IMR-90 (cell line): ENCODE measurements around the gene TRIM71.

ENCODE experiments used
- CEBPB ChIP-seq: IDR thresholded peaks from 2 replicates; pipeline ENCODE4 v1.6.1; 2012; ENCODE audit warnings: low read depth, low read length, improper control_type of control experiment
- CHD1 ChIP-seq: IDR thresholded peaks from 2 replicates; pipeline ENCODE4 v1.6.1; 2012; ENCODE audit warnings: low read depth, low read length, improper control_type of control experiment
- CTCF ChIP-seq: conservative IDR thresholded peaks from 2 replicates; pipeline ENCODE4 v1.5.1; 2012; ENCODE audit warnings: mild to moderate bottlenecking, low read depth, low read length, improper control_type of control experiment
- FOS ChIP-seq: fragments of 150-350 bp; IDR thresholded peaks from 2 replicates; pipeline ENCODE4 v1.6.1; 2016; ENCODE audit warnings: low read depth, low read length
- POLR2A ChIP-seq: IDR thresholded peaks from 2 replicates; pipeline ENCODE4 v1.6.1; 2012; ENCODE audit warnings: mild to moderate bottlenecking, low read depth, low read length
- RAD21 ChIP-seq: IDR thresholded peaks from 2 replicates; pipeline ENCODE4 v1.6.1; 2012; ENCODE audit warnings: low read length, improper control_type of control experiment
- RFX5 ChIP-seq: IDR thresholded peaks from 2 replicates; pipeline ENCODE4 v1.8.0; 2012; ENCODE audit warnings: low read depth, mild to moderate bottlenecking, low read length, moderate library complexity
- USF2 ChIP-seq: fragments of 150-350 bp; IDR thresholded peaks from 2 replicates; pipeline ENCODE4 v1.6.1; 2017; ENCODE audit warnings: mild to moderate bottlenecking, antibody characterized with exemption, low read length, low read depth

GRCh38 chr3:32945136-32945535, 127.3 kb downstream of the TRIM71 start:
- TF ChIP-seq POLR2A = no peak
- TF ChIP-seq CEBPB = no peak
- TF ChIP-seq CTCF = no peak
- TF ChIP-seq RFX5 = no peak
- TF ChIP-seq RAD21 = no peak
- TF ChIP-seq FOS = no peak
- no peak for TF ChIP-seq CHD1
- no peak for TF ChIP-seq USF2
